GM23248 (cell line): ENCODE data around the gene TTC39A.

Experiments
- EZH2 ChIP-seq: fragments of 200-600 bp; sonication (generic); IDR thresholded peaks from 2 replicates; pipeline ENCODE4 v1.6.1; 2018; ENCODE audit warnings: antibody characterized with exemption, mild to moderate bottlenecking; ENCODE audit not compliant: insufficient read depth, poor library complexity, severe bottlenecking
- EZH2phosphoT487 ChIP-seq: fragments of 200-600 bp; sonication (generic); IDR thresholded peaks from 2 replicates; pipeline ENCODE4 v1.6.1; 2018; ENCODE audit warnings: antibody characterized with exemption, moderate library complexity, mild to moderate bottlenecking, low read depth; ENCODE audit not compliant: insufficient read depth

DNA sequence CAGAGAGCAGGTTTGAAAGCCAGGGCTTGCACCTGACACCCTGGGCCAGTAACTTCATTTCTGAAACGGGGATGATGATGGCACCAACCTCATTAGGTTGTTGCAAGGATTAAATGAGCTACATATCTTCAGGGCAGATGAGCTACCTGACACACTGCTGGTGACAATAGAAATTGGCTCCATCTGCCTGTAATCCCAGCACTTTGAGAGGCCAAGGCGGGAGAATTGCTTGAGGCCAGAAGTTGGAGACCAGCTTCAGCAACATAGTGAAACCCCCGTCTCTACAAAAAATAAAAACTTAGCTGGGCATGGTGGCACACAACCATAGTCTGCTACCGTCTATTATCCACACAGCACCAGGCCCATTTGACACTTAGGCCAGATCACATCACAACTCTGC lies 6.3 kb upstream of the TTC39A start:
- no peak for TF ChIP-seq EZH2
- TF ChIP-seq EZH2phosphoT487 = no peak
